ENCODE data around the gene ODAD4. TPM values are rescaled to one million over a fixed set of nuclear protein-coding genes. Genes with fewer than 3 reads are reported as not detected.

ODAD4 gene
- 7.9 and 9.4 TPM in 2 replicates for total RNA-seq (2014; rRNA removed; shearing (Covaris generic))

GRCh38 chr17:41930009-41930832, at the start of gene ODAD4:
Gene ODAD4 (plus strand): TSS chr17:41930617. CDS start chr17:41930724, 107 bp downstream.

GRCh38 chr17:41918314-41919164, 11.9 kb upstream of the ODAD4 start, which contains the start of gene ACLY:
Gene ACLY (minus strand): TSS chr17:41918951. CDS start chr17:41913873, 5,078 bp downstream.

GRCh38 chr17:41966463-41967140, 36.2 kb downstream of the ODAD4 start, which contains the start of gene CNP:
Gene CNP (plus strand): TSS chr17:41966795. CDS start chr17:41966885, 90 bp downstream.

Other genes with a start within 250 kb of the ODAD4 start
- gene EIF1, start 241.7 kb upstream of the ODAD4 start, total RNA-seq (2014; rRNA removed; shearing (Covaris generic)) = 130 and 141 TPM in 2 replicates
- not detected in 2 replicates for gene GAST, start 218.3 kb upstream of the ODAD4 start, total RNA-seq (2014; rRNA removed; shearing (Covaris generic))
- 0.15 TPM in 1 of 2 replicates, not detected in the other for gene HAP1, start 196.0 kb upstream of the ODAD4 start, total RNA-seq (2014; rRNA removed; shearing (Covaris generic))
- gene JUP, start 143.9 kb upstream of the ODAD4 start, total RNA-seq (2014; rRNA removed; shearing (Covaris generic)) = 5.9 and 6.1 TPM in 2 replicates
- 53.4 and 66.4 TPM in 2 replicates for gene P3H4, start 118.7 kb upstream of the ODAD4 start, total RNA-seq (2014; rRNA removed; shearing (Covaris generic))
- 259 and 283 TPM in 2 replicates for gene FKBP10, start 117.6 kb upstream of the ODAD4 start, total RNA-seq (2014; rRNA removed; shearing (Covaris generic))
- gene NT5C3B, start 94.4 kb upstream of the ODAD4 start, total RNA-seq (2014; rRNA removed; shearing (Covaris generic)) = 85.6 and 94.7 TPM in 2 replicates
- not detected in 2 replicates for gene KLHL10, start 92.8 kb upstream of the ODAD4 start, total RNA-seq (2014; rRNA removed; shearing (Covaris generic))
- gene KLHL11, start 65.2 kb upstream of the ODAD4 start, total RNA-seq (2014; rRNA removed; shearing (Covaris generic)) = 25.5 and 26.7 TPM in 2 replicates
- 124 and 136 TPM in 2 replicates for gene ACLY, start 11.7 kb upstream of the ODAD4 start, total RNA-seq (2014; rRNA removed; shearing (Covaris generic))
- gene CNP, start 36.2 kb downstream of the ODAD4 start, total RNA-seq (2014; rRNA removed; shearing (Covaris generic)) = 162 and 173 TPM in 2 replicates
- gene DNAJC7, start 86.8 kb downstream of the ODAD4 start, total RNA-seq (2014; rRNA removed; shearing (Covaris generic)) = 129 and 133 TPM in 2 replicates
- gene NKIRAS2, start 89.5 kb downstream of the ODAD4 start, total RNA-seq (2014; rRNA removed; shearing (Covaris generic)) = 81.9 and 82.1 TPM in 2 replicates
- gene C17orf113, start 120.0 kb downstream of the ODAD4 start, total RNA-seq (2014; rRNA removed; shearing (Covaris generic)) = 2.9 and 3.2 TPM in 2 replicates
- 0.11 TPM in 1 of 2 replicates, not detected in the other for gene ZNF385C, start 167.9 kb downstream of the ODAD4 start, total RNA-seq (2014; rRNA removed; shearing (Covaris generic))
- 7.0 and 7.7 TPM in 2 replicates for gene DHX58, start 182.1 kb downstream of the ODAD4 start, total RNA-seq (2014; rRNA removed; shearing (Covaris generic))
- gene KAT2A, start 190.8 kb downstream of the ODAD4 start, total RNA-seq (2014; rRNA removed; shearing (Covaris generic)) = 23.5 and 36.3 TPM in 2 replicates
- 0.08 TPM in 1 of 2 replicates, not detected in the other for gene HSPB9, start 192.2 kb downstream of the ODAD4 start, total RNA-seq (2014; rRNA removed; shearing (Covaris generic))
- 108 and 130 TPM in 2 replicates for gene RAB5C, start 224.4 kb downstream of the ODAD4 start, total RNA-seq (2014; rRNA removed; shearing (Covaris generic))

Measured in A375 (cell line).